SKM-1 (cell line): ENCODE results near the gene CCDC144A.
"Not testable (repeated sequence)": the region's sequence is repeated elsewhere in the genome, so short reads cannot be mapped to it uniquely, and the experiment has no call there.

Source experiments
- DNase-seq: peaks from one replicate; lab custom pipeline; 2025; ENCODE audit not compliant: unreplicated experiment; lab: John Stamatoyannopoulos, UW

Gene CCDC144A

GRCh38 chr17:16751924-16752287, 61.9 kb downstream of the CCDC144A start:
- not testable (repeated sequence) for DNase-seq

GRCh38 chr17:16757520-16757919, 67.5 kb downstream of the CCDC144A start:
- DNase-seq: not testable (repeated sequence)

- DNase-seq: not testable (repeated sequence)
Observed at GRCh38 chr17:16758177-16758576, 68.1 kb downstream of the CCDC144A start.

- not testable (repeated sequence) for DNase-seq
Observed at GRCh38 chr17:16768290-16769175, 78.5 kb downstream of the CCDC144A start.

- not testable (repeated sequence) for DNase-seq
Observed at GRCh38 chr17:16772394-16773145, 82.5 kb downstream of the CCDC144A start.

GRCh38 chr17:16773146-16773522, 83.1 kb downstream of the CCDC144A start:
- not testable (repeated sequence) for DNase-seq

- DNase-seq: not testable (repeated sequence)
Observed at GRCh38 chr17:16787851-16788250, 97.8 kb downstream of the CCDC144A start.

GRCh38 chr17:16788889-16789536, 99.0 kb downstream of the CCDC144A start:
- not testable (repeated sequence) for DNase-seq

- DNase-seq: not testable (repeated sequence)
Observed at GRCh38 chr17:16789622-16790021, 99.6 kb downstream of the CCDC144A start.

- not testable (repeated sequence) for DNase-seq
Observed at GRCh38 chr17:16790313-16790871, 100.4 kb downstream of the CCDC144A start.

GRCh38 chr17:16794215-16794614, 104.2 kb downstream of the CCDC144A start:
- DNase-seq: not testable (repeated sequence)

- not testable (repeated sequence) for DNase-seq
Observed at GRCh38 chr17:16795894-16796293, 105.9 kb downstream of the CCDC144A start.

- DNase-seq: not testable (repeated sequence)
Observed at GRCh38 chr17:16804851-16805250, 114.8 kb downstream of the CCDC144A start.

- DNase-seq: not testable (repeated sequence)
Observed at GRCh38 chr17:16806599-16806998, 116.6 kb downstream of the CCDC144A start.

- DNase-seq: not testable (repeated sequence)
Observed at GRCh38 chr17:16807620-16808019, 117.6 kb downstream of the CCDC144A start.

GRCh38 chr17:16810236-16810635, 120.2 kb downstream of the CCDC144A start:
- DNase-seq: not testable (repeated sequence)

GRCh38 chr17:16812126-16812525, 122.1 kb downstream of the CCDC144A start:
- DNase-seq: not testable (repeated sequence)

- no peak for DNase-seq
Observed at GRCh38 chr17:16814439-16814838, 124.4 kb downstream of the CCDC144A start.

GRCh38 chr17:16817201-16817600, 127.2 kb downstream of the CCDC144A start:
- DNase-seq: no peak

GRCh38 chr17:16817940-16818339, 127.9 kb downstream of the CCDC144A start:
- not testable (repeated sequence) for DNase-seq

- DNase-seq: no peak
Observed at GRCh38 chr17:16818340-16818739, 128.3 kb downstream of the CCDC144A start.
